ENCODE measurements around the gene OR2F1.

The OR2F1 gene

GRCh38 chr7:143954544-143954943 is at the start of gene OR2F1:
Gene OR2F1 (plus strand): TSS chr7:143954844. CDS start chr7:143959971, 5,127 bp downstream.
- FAIRE-seq: no peak

GRCh38 chr7:143905509-143905908 is 49.1 kb upstream of the OR2F1 start:
- no peak for FAIRE-seq

GRCh38 chr7:143906151-143906550 is 48.5 kb upstream of the OR2F1 start:
- FAIRE-seq: no peak

GRCh38 chr7:143906895-143907294 is 47.7 kb upstream of the OR2F1 start:
- no peak for FAIRE-seq

- no peak for FAIRE-seq
Measured at GRCh38 chr7:143908120-143908519, 46.5 kb upstream of the OR2F1 start.

GRCh38 chr7:143909863-143910262 is 44.8 kb upstream of the OR2F1 start:
- no peak for FAIRE-seq

- no peak for FAIRE-seq
Measured at GRCh38 chr7:143910473-143911248, 44.0 kb upstream of the OR2F1 start.

- FAIRE-seq: no peak
Measured at GRCh38 chr7:143913945-143914615, 40.6 kb upstream of the OR2F1 start.

- FAIRE-seq: no peak
Measured at GRCh38 chr7:143914938-143915652, 39.5 kb upstream of the OR2F1 start.

- no peak for FAIRE-seq
Measured at GRCh38 chr7:143924851-143925250, 29.8 kb upstream of the OR2F1 start.

GRCh38 chr7:143929224-143929920 is 25.3 kb upstream of the OR2F1 start:
- no peak for FAIRE-seq

GRCh38 chr7:143931739-143932138 is 22.9 kb upstream of the OR2F1 start:
- no peak for FAIRE-seq

GRCh38 chr7:143934526-143935325 is 19.9 kb upstream of the OR2F1 start, which contains the start of gene OR2F2:
Gene OR2F2 (plus strand): TSS chr7:143935233. CDS start chr7:143935233, 0 bp downstream.
- FAIRE-seq: no peak

GRCh38 chr7:143936087-143937009 is 18.3 kb upstream of the OR2F1 start:
- FAIRE-seq: no peak

- FAIRE-seq: no peak
Measured at GRCh38 chr7:143938379-143939243, 16.0 kb upstream of the OR2F1 start.

GRCh38 chr7:143945423-143945822 is 9.2 kb upstream of the OR2F1 start:
- FAIRE-seq: no peak

GRCh38 chr7:143947111-143947510 is 7.5 kb upstream of the OR2F1 start:
- FAIRE-seq: no peak

GRCh38 chr7:143948733-143949132 is 5.9 kb upstream of the OR2F1 start:
- no peak for FAIRE-seq

- no peak for FAIRE-seq
Measured at GRCh38 chr7:143953421-143953820, 1.2 kb upstream of the OR2F1 start.

GRCh38 chr7:143954135-143954534 is 509 bp upstream of the OR2F1 start:
- no peak for FAIRE-seq
